Measurements from ENCODE around the gene SMURF2. TPM values are rescaled to one million over a fixed set of nuclear protein-coding genes. Genes with fewer than 3 reads are reported as not detected.

Gene SMURF2
- total RNA-seq, 1 donor from 2014 or later: 26.6 TPM

DNA sequence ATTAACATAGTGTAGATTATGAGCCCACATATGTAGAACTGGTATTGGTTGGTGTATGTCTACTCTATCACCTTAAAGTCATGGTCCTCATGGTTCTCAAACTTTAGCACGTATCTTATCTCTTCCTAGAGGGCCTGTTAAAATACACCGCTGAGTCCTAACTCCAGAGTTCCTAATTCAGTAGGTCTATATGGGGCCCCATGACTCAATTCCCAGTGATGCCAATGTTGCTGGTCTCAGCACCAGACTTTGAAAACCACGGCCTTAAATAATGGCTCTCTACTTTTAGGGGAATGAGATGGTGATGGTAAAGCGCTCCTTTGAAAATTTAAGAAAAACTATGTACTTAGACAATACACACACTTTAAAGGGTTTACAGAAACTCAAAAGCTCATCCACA, 36.6 kb downstream of the SMURF2 start:
- TF ChIP-seq, protein P1, sequence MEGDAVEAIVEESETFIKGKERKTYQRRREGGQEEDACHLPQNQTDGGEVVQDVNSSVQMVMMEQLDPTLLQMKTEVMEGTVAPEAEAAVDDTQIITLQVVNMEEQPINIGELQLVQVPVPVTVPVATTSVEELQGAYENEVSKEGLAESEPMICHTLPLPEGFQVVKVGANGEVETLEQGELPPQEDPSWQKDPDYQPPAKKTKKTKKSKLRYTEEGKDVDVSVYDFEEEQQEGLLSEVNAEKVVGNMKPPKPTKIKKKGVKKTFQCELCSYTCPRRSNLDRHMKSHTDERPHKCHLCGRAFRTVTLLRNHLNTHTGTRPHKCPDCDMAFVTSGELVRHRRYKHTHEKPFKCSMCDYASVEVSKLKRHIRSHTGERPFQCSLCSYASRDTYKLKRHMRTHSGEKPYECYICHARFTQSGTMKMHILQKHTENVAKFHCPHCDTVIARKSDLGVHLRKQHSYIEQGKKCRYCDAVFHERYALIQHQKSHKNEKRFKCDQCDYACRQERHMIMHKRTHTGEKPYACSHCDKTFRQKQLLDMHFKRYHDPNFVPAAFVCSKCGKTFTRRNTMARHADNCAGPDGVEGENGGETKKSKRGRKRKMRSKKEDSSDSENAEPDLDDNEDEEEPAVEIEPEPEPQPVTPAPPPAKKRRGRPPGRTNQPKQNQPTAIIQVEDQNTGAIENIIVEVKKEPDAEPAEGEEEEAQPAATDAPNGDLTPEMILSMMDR (conservative IDR thresholded peaks at IDR 0.05): no peak
- Mint-ChIP-seq H3K9me3 (no peaks in the 10 kb centered on the region), H3K27me3 (no peaks in the 10 kb centered on the region), H3K4me1 (ENCODE audit: unreplicated experiment) (peaks cover 10% of the 10 kb centered on the region), H3K36me3 (peaks cover 5% of the 10 kb centered on the region), H3K4me3 (no peak overlapping the region), H3K27ac (no peak overlapping the region)
- DNase-seq (ENCODE audit: extremely low spot score, unreplicated experiment): no peak

DNA sequence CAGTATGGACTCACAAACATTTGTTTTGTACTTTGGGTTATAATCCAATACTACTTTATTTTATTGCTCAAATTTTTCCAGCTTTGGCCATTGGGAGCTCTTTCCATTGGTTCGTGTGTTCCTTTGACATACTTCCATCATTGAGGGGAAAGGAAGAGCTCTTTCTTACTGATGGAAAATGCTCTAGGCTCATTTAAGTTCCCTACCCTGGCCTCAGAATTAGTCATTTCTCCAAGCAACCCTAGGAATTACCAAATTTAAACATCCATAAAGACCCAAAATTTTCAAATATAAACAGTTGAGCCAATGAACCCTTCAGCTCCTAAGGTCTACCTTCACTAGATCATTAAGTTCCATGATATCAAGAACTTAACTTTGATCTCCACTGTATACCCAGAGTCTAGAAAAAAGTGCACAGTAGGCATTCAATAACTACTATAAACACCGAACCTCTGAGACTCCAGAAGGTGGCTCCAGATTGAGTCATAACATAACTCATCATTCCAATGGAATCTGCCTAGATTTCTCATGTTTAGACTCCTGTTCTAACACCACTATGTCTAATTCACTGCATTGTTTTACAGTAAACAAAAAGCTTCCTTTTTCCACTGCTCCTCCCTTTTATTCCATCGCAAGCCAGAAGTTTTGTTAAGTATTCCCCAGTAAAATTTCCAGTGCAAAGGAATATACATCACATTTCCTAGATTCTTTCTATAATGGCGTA, 39.0 kb downstream of the SMURF2 start:
- H3K4me3 Mint-ChIP-seq: no peak overlapping the region
- H3K27me3 Mint-ChIP-seq: no peaks in the 10 kb centered on the region
- peaks cover 5% of the 10 kb centered on the region for H3K36me3 Mint-ChIP-seq
- DNase-seq (ENCODE audit: extremely low spot score, unreplicated experiment): no peak
- peaks cover 4% of the 10 kb centered on the region for H3K4me1 Mint-ChIP-seq (ENCODE audit: unreplicated experiment)
- no peak overlapping the region for H3K27ac Mint-ChIP-seq
- H3K9me3 Mint-ChIP-seq: no peaks in the 10 kb centered on the region
- TF ChIP-seq, protein P1 (conservative IDR thresholded peaks at IDR 0.05): no peak

- H3K4me1 Mint-ChIP-seq (ENCODE audit: unreplicated experiment): no peaks in the 10 kb centered on the region
- H3K9me3 Mint-ChIP-seq: no peaks in the 10 kb centered on the region
- no peak overlapping the region for H3K27ac Mint-ChIP-seq
- peaks cover 5% of the 10 kb centered on the region for H3K36me3 Mint-ChIP-seq
- no peak for DNase-seq (ENCODE audit: extremely low spot score, unreplicated experiment)
- H3K27me3 Mint-ChIP-seq: no peaks in the 10 kb centered on the region
- H3K4me3 Mint-ChIP-seq: no peak overlapping the region
- TF ChIP-seq, protein P1 (conservative IDR thresholded peaks at IDR 0.05): no peak
Measured at GRCh38 chr17:64621772-64622171, 40.3 kb downstream of the SMURF2 start.

DNA sequence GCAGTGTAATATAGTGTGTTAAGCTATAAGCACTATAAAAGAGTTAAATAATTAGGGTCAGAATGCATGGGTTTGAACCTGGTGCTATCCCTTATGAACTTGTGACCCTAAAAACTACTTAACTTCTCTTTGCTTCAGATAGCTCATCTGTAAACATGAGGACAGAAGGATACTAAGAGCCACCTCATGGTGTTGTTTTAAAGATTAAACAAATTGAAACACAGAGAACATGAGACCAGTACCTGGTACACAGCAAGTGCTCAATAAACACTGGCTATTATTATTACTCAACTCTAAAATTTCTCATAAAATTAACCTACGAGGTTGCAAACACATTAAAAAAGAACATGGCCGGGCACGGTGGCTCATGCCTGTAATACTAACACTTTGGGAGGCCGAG, 43.3 kb downstream of the SMURF2 start:
- no peak overlapping the region for H3K27ac Mint-ChIP-seq
- peaks cover 12% of the 10 kb centered on the region for H3K4me1 Mint-ChIP-seq (ENCODE audit: unreplicated experiment)
- H3K9me3 Mint-ChIP-seq: no peaks in the 10 kb centered on the region
- TF ChIP-seq, protein P1 (conservative IDR thresholded peaks at IDR 0.05): no peak
- no peak for DNase-seq (ENCODE audit: extremely low spot score, unreplicated experiment)
- H3K4me3 Mint-ChIP-seq: no peak overlapping the region
- peaks cover 5% of the 10 kb centered on the region for H3K36me3 Mint-ChIP-seq
- no peaks in the 10 kb centered on the region for H3K27me3 Mint-ChIP-seq

- Mint-ChIP-seq H3K4me1 (ENCODE audit: unreplicated experiment) (peaks cover 12% of the 10 kb centered on the region), H3K9me3 (no peaks in the 10 kb centered on the region), H3K4me3 (no peak overlapping the region), H3K27me3 (no peaks in the 10 kb centered on the region), H3K36me3 (no peaks in the 10 kb centered on the region), H3K27ac (no peak overlapping the region)
- TF ChIP-seq, protein P1 (conservative IDR thresholded peaks at IDR 0.05): no peak
- DNase-seq (ENCODE audit: extremely low spot score, unreplicated experiment): no peak
Measured at GRCh38 chr17:64617125-64617780, 44.9 kb downstream of the SMURF2 start.
